Muscle layer of colon (tissue), 2 donors: Measurements from ENCODE around the gene SLC2A1.

Experiments used
- H3K27ac ChIP-seq: one replicate; pipeline ENCODE4 v1.7.0; 2013; ENCODE audit warnings: low read depth, mild to moderate bottlenecking, low read length, moderate library complexity
- H3K27me3 ChIP-seq, 2 donors: one replicate each; pipeline ENCODE4 v1.7.0; 2013; ENCODE audit warnings: low read length in 2 of 2, mild to moderate bottlenecking in 2 of 2; ENCODE audit not compliant: insufficient read depth in 2 of 2, control insufficient read depth in 1 of 2
- H3K36me3 ChIP-seq: one replicate; pipeline ENCODE4 v1.7.0; 2013; ENCODE audit warnings: mild to moderate bottlenecking, low read length; ENCODE audit not compliant: insufficient read depth
- H3K4me1 ChIP-seq: one replicate; pipeline ENCODE4 v1.7.0; 2013; ENCODE audit warnings: mild to moderate bottlenecking, low read length; ENCODE audit not compliant: insufficient read depth
- H3K4me3 ChIP-seq, 2 donors: one replicate each; pipeline ENCODE4 v1.7.0; 2013; ENCODE audit warnings: low read length in 2 of 2, low read depth in 1 of 2, mild to moderate bottlenecking in 1 of 2, moderate library complexity in 1 of 2
- H3K9ac ChIP-seq: one replicate; pipeline ENCODE4 v1.7.0; 2013; ENCODE audit warnings: low read length
- H3K9me3 ChIP-seq: one replicate; pipeline ENCODE4 v1.7.0; 2013; ENCODE audit warnings: mild to moderate bottlenecking, low read length
- donor health status: abdominal sarcoma.
- donor health status: Adenocarcinoma of cecum.

SLC2A1 gene

GRCh38 chr1:42996384-42996970 is 37.8 kb upstream of the SLC2A1 start:
- Histone ChIP-seq H3K4me1 (peaks cover 8% of the 10 kb centered on the region), H3K9ac (no peak overlapping the region), H3K27me3 (no peaks in the 10 kb centered on the region), H3K9me3 (no peaks in the 10 kb centered on the region), H3K27ac (no peak overlapping the region), H3K4me3 (no peak overlapping the region), H3K36me3 (no peaks in the 10 kb centered on the region)

- Histone ChIP-seq H3K9me3 (no peaks in the 10 kb centered on the region), H3K27ac (no peak overlapping the region), H3K36me3 (no peaks in the 10 kb centered on the region), H3K4me1 (peaks cover 8% of the 10 kb centered on the region), H3K4me3 (no peak overlapping the region), H3K9ac (no peak overlapping the region), H3K27me3 (no peaks in the 10 kb centered on the region)
Observed at GRCh38 chr1:42993502-42994136, 35.0 kb upstream of the SLC2A1 start.

GRCh38 chr1:42992054-42992571 is 33.4 kb upstream of the SLC2A1 start:
- H3K4me1 ChIP-seq = peaks cover 8% of the 10 kb centered on the region
- no peaks in the 10 kb centered on the region for H3K9me3 ChIP-seq
- no peak overlapping the region for H3K9ac ChIP-seq
- H3K27ac ChIP-seq = no peak overlapping the region
- H3K27me3 ChIP-seq = no peaks in the 10 kb centered on the region
- H3K4me3 ChIP-seq = no peak overlapping the region
- H3K36me3 ChIP-seq = no peaks in the 10 kb centered on the region

GRCh38 chr1:42990757-42991346 is 32.2 kb upstream of the SLC2A1 start:
- Histone ChIP-seq H3K27me3 (no peaks in the 10 kb centered on the region), H3K36me3 (no peaks in the 10 kb centered on the region), H3K9me3 (no peaks in the 10 kb centered on the region), H3K27ac (no peak overlapping the region), H3K4me3 (no peak overlapping the region), H3K4me1 (peaks cover 8% of the 10 kb centered on the region), H3K9ac (no peak overlapping the region)

- Histone ChIP-seq H3K4me1 (no peaks in the 10 kb centered on the region), H3K36me3 (no peaks in the 10 kb centered on the region), H3K9ac (no peak overlapping the region), H3K9me3 (no peaks in the 10 kb centered on the region), H3K4me3 (no peak overlapping the region), H3K27ac (no peak overlapping the region), H3K27me3 (no peaks in the 10 kb centered on the region)
Observed at GRCh38 chr1:42983693-42984092, 25.0 kb upstream of the SLC2A1 start.

GRCh38 chr1:42983253-42983652 is 24.6 kb upstream of the SLC2A1 start:
- Histone ChIP-seq H3K27me3 (no peaks in the 10 kb centered on the region), H3K4me3 (no peak overlapping the region), H3K9ac (no peak overlapping the region), H3K36me3 (no peaks in the 10 kb centered on the region), H3K9me3 (no peaks in the 10 kb centered on the region), H3K27ac (no peak overlapping the region), H3K4me1 (no peaks in the 10 kb centered on the region)

GRCh38 chr1:42982641-42983040 is 24.0 kb upstream of the SLC2A1 start:
- Histone ChIP-seq H3K27me3 (no peaks in the 10 kb centered on the region), H3K27ac (no peak overlapping the region), H3K4me3 (no peak overlapping the region), H3K36me3 (no peaks in the 10 kb centered on the region), H3K9me3 (no peaks in the 10 kb centered on the region), H3K4me1 (no peaks in the 10 kb centered on the region), H3K9ac (no peak overlapping the region)

GRCh38 chr1:42981871-42982270 is 23.2 kb upstream of the SLC2A1 start:
- Histone ChIP-seq H3K4me3 (no peak overlapping the region), H3K9me3 (no peaks in the 10 kb centered on the region), H3K27me3 (no peaks in the 10 kb centered on the region), H3K4me1 (no peaks in the 10 kb centered on the region), H3K27ac (no peak overlapping the region), H3K9ac (no peak overlapping the region), H3K36me3 (no peaks in the 10 kb centered on the region)

- H3K9me3 ChIP-seq = no peaks in the 10 kb centered on the region
- no peaks in the 10 kb centered on the region for H3K27me3 ChIP-seq
- no peaks in the 10 kb centered on the region for H3K4me1 ChIP-seq
- H3K36me3 ChIP-seq = no peaks in the 10 kb centered on the region
- no peak overlapping the region for H3K4me3 ChIP-seq
- no peak overlapping the region for H3K27ac ChIP-seq
- no peak overlapping the region for H3K9ac ChIP-seq
Observed at GRCh38 chr1:42981255-42981805, 22.7 kb upstream of the SLC2A1 start.

- Histone ChIP-seq H3K27me3 (no peaks in the 10 kb centered on the region), H3K4me1 (no peaks in the 10 kb centered on the region), H3K9me3 (no peaks in the 10 kb centered on the region), H3K27ac (no peak overlapping the region), H3K9ac (no peak overlapping the region), H3K4me3 (no peak overlapping the region), H3K36me3 (no peaks in the 10 kb centered on the region)
Observed at GRCh38 chr1:42979896-42980800, 21.5 kb upstream of the SLC2A1 start.

GRCh38 chr1:42979036-42979430 is 20.4 kb upstream of the SLC2A1 start:
- no peaks in the 10 kb centered on the region for H3K27me3 ChIP-seq

More at GRCh38 chr1:42979036-42979430, 20.4 kb upstream of the SLC2A1 start:
- H3K4me1 ChIP-seq = no peaks in the 10 kb centered on the region
- no peaks in the 10 kb centered on the region for H3K36me3 ChIP-seq
- no peak overlapping the region for H3K9ac ChIP-seq
- no peaks in the 10 kb centered on the region for H3K9me3 ChIP-seq
- no peak overlapping the region for H3K27ac ChIP-seq
- H3K4me3 ChIP-seq = no peak overlapping the region
